ENCODE results near the gene CNIH1. TPM values are rescaled to one million over a fixed set of nuclear protein-coding genes. Genes with fewer than 3 reads are reported as not detected.

The CNIH1 gene
- total and polyA plus RNA-seq, 2 of the 13 experiments (the other 11 are each of a cell fraction or from before 2014, with no cell fraction given) = 166 to 421 TPM

DNA sequence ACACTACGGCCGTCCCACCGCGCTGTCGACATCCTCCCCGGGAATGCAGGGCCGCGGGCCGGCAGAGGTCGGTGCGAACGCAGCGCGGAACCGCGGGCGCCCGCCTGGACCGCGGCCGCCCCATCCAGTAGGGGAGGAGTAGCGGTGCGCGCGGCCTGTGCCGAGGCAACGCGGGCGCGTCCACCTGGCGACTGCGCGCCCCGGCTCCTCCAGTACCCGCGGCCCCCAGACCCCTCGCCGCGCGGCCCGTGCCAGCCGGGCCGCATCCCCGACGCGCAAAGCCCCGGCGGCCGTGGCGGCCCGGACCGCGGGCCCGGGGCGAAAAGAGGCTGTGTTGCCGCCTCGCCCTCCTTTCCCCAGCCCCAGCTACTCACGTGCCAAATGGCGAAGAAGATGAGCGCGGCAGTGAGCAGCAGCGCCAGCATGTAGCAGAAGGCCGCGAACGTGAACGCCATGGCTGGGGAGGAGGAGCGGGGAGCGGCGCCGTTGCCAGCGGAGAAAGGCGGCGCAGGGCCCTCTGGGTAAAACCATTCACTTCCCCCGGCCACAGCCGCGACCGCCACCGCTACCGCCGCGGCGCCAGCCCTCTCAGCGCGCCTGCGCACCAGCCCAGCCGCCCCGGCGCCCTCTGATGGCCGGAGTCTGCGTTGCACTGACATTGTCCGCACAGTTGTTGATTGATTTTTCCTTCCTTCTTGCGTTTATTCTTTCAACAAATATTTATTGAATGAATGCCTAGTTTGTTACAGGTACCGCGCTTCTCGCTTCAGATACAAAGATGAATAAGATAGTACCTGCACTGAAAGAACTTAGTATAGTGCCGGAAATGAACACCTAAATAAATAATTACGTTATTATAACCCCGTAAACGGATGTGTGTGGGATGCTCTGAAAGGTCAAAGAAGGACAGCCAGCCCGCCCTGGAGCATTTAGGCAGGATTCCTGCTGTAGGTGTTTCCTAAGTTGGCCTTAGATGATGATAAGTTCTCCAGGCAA lies at the start of gene CNIH1 (continued):
- TF ChIP-seq, protein P1, sequence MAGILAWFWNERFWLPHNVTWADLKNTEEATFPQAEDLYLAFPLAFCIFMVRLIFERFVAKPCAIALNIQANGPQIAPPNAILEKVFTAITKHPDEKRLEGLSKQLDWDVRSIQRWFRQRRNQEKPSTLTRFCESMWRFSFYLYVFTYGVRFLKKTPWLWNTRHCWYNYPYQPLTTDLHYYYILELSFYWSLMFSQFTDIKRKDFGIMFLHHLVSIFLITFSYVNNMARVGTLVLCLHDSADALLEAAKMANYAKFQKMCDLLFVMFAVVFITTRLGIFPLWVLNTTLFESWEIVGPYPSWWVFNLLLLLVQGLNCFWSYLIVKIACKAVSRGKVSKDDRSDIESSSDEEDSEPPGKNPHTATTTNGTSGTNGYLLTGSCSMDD (CRISPR knock-in tag; IDR thresholded peaks at IDR 0.05) = no peak
- TF ChIP-seq, protein P2, sequence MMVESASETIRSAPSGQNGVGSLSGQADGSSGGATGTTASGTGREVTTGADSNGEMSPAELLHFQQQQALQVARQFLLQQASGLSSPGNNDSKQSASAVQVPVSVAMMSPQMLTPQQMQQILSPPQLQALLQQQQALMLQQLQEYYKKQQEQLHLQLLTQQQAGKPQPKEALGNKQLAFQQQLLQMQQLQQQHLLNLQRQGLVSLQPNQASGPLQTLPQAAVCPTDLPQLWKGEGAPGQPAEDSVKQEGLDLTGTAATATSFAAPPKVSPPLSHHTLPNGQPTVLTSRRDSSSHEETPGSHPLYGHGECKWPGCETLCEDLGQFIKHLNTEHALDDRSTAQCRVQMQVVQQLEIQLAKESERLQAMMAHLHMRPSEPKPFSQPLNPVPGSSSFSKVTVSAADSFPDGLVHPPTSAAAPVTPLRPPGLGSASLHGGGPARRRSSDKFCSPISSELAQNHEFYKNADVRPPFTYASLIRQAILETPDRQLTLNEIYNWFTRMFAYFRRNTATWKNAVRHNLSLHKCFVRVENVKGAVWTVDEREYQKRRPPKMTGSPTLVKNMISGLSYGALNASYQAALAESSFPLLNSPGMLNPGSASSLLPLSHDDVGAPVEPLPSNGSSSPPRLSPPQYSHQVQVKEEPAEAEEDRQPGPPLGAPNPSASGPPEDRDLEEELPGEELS (CRISPR knock-in tag; IDR thresholded peaks at IDR 0.05) = peak; percentile 61; the same call in 1 of the 2 replicates
- TF ChIP-seq SRSF1 (optimal IDR thresholded peaks at IDR 0.05; ENCODE audit: low read depth, low read length) (no peak), JDP2 (CRISPR knock-in tag; IDR thresholded peaks at IDR 0.05; ENCODE audit: borderline replicate concordance) (peak; percentile 37; the same call in 1 of the 2 replicates), ZSCAN29 (CRISPR knock-in tag; conservative IDR thresholded peaks at IDR 0.05) (no peak), PRDM15 (CRISPR knock-in tag; IDR thresholded peaks at IDR 0.05) (no peak), ZNF382 (CRISPR knock-in tag; IDR thresholded peaks at IDR 0.05; ENCODE audit: borderline replicate concordance) (no peak), ZMYM4 (CRISPR knock-in tag; IDR thresholded peaks at IDR 0.05) (peak; percentile 89), HNF4G (IDR thresholded peaks at IDR 0.05; ENCODE audit: borderline replicate concordance, low read depth, low read length) (no peak), HNF4G (CRISPR knock-in tag; IDR thresholded peaks at IDR 0.05; ENCODE audit: borderline replicate concordance, low read depth) (peak; percentile 38; the same call in 1 of the 2 replicates), MLXIP (CRISPR knock-in tag; IDR thresholded peaks at IDR 0.05; ENCODE audit: borderline replicate concordance) (no peak), ZNF644 (CRISPR knock-in tag; IDR thresholded peaks at IDR 0.05; ENCODE audit: low read depth) (no peak), CAMTA2 (CRISPR knock-in tag; IDR thresholded peaks at IDR 0.05; ENCODE audit: borderline replicate concordance) (no peak)
- TF ChIP-seq, protein P3, sequence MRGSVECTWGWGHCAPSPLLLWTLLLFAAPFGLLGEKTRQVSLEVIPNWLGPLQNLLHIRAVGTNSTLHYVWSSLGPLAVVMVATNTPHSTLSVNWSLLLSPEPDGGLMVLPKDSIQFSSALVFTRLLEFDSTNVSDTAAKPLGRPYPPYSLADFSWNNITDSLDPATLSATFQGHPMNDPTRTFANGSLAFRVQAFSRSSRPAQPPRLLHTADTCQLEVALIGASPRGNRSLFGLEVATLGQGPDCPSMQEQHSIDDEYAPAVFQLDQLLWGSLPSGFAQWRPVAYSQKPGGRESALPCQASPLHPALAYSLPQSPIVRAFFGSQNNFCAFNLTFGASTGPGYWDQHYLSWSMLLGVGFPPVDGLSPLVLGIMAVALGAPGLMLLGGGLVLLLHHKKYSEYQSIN (CRISPR knock-in tag; IDR thresholded peaks at IDR 0.05; ENCODE audit: borderline replicate concordance) = no peak
- TF ChIP-seq, protein P4, sequence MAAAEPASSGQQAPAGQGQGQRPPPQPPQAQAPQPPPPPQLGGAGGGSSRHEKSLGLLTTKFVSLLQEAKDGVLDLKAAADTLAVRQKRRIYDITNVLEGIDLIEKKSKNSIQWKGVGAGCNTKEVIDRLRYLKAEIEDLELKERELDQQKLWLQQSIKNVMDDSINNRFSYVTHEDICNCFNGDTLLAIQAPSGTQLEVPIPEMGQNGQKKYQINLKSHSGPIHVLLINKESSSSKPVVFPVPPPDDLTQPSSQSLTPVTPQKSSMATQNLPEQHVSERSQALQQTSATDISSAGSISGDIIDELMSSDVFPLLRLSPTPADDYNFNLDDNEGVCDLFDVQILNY (CRISPR knock-in tag; conservative IDR thresholded peaks at IDR 0.05) = no peak

Data from HepG2 (cell line).